Esophagus squamous epithelium (tissue), 5 donors: ENCODE measurements around the gene TRIM31. TPM values are rescaled to one million over a fixed set of nuclear protein-coding genes. Genes with fewer than 3 reads are reported as not detected.

Experiments
- DNase-seq: peaks from one replicate; lab custom pipeline; 2025; lab: John Stamatoyannopoulos, UW
- H3K27ac ChIP-seq, 4 donors: fragments of 200-600 bp; sonication (generic); one replicate each; pipeline ENCODE4 v1.5.1; 2016 to 2019; ENCODE audit warnings: mild to moderate bottlenecking in 1 of 4
- H3K27me3 ChIP-seq, 4 donors: fragments of 200-600 bp; sonication (generic); 1 replicate in 3 of 4; 2 replicates in 1 of 4; pipeline versions ENCODE4 v1.5.1 to v1.6.0; 2017 to 2021; ENCODE audit warnings: antibody characterized with exemption in 1 of 4
- H3K36me3 ChIP-seq, 3 donors: fragments of 200-600 bp; sonication (generic); one replicate each; pipeline ENCODE4 v1.5.1; 2016 to 2019
- H3K4me1 ChIP-seq, 3 donors: fragments of 200-600 bp; sonication (generic); one replicate each; pipeline ENCODE4 v1.5.1; 2017 to 2019
- H3K4me3 ChIP-seq, 4 donors: fragments of 200-600 bp; sonication (generic); 1 replicate in 3 of 4; 2 replicates in 1 of 4; pipeline ENCODE4 v1.5.1; 2016 to 2019; ENCODE audit warnings: mild to moderate bottlenecking in 2 of 4, moderate library complexity in 1 of 4
- H3K9me3 ChIP-seq, 3 donors: fragments of 200-600 bp; sonication (generic); one replicate each; pipeline ENCODE4 v1.5.1; 2016 to 2019
- POLR2A ChIP-seq, 4 donors: fragments of 450-650 bp; IDR thresholded peaks; one replicate each; pipeline ENCODE4 v1.6.1; 2017; ENCODE audit warnings: antibody characterized with exemption in 4 of 4, mild to moderate bottlenecking in 4 of 4, moderate library complexity in 3 of 4
- WGBS, 2 donors: methylation state at CpG; one replicate each; pipeline ENCODE4 v1.1.5; 2018; 5-methylcytosine and 5-hydroxymethylcytosine counted together
- intact Hi-C: fragments of 100-400 bp; cut with DNase I; formaldehyde crosslinking; loops from one replicate; pipeline ENCODE4 v1.15.0; 2022
- total RNA-seq, 4 donors: library from RNA; depleted of rRNA; stranded (reverse); fragments of >200 nt; gene quantifications; one replicate each; pipeline ENCODE4 v1.1.0, GENCODE V29; 2016
- TF ChIP-seq, protein P1 (sequence below), 6 experiments: fragments of 450-650 bp in 4 of 6; fragments of 200-600 bp in 2 of 6; sonication (generic) in 2 of 6; IDR thresholded peaks; one replicate each; pipeline ENCODE4 v1.5.1; 2016 to 2019; ENCODE audit warnings: antibody characterized with exemption in 6 of 6, mild to moderate bottlenecking in 4 of 6, moderate library complexity in 4 of 6
- donor health status: DM: yes; HTN: yes; CAD: no.

The TRIM31 gene
- total RNA-seq, 4 donors from 2014 or later: 0.23 TPM; not detected in 3

- TF ChIP-seq, protein P1, sequence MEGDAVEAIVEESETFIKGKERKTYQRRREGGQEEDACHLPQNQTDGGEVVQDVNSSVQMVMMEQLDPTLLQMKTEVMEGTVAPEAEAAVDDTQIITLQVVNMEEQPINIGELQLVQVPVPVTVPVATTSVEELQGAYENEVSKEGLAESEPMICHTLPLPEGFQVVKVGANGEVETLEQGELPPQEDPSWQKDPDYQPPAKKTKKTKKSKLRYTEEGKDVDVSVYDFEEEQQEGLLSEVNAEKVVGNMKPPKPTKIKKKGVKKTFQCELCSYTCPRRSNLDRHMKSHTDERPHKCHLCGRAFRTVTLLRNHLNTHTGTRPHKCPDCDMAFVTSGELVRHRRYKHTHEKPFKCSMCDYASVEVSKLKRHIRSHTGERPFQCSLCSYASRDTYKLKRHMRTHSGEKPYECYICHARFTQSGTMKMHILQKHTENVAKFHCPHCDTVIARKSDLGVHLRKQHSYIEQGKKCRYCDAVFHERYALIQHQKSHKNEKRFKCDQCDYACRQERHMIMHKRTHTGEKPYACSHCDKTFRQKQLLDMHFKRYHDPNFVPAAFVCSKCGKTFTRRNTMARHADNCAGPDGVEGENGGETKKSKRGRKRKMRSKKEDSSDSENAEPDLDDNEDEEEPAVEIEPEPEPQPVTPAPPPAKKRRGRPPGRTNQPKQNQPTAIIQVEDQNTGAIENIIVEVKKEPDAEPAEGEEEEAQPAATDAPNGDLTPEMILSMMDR (IDR thresholded peaks at IDR 0.05): peak in 5 of 6 experiments; percentile 31 to 47 (median 37)
- TF ChIP-seq POLR2A (IDR thresholded peaks at IDR 0.05): no peak
- intact Hi-C loops: no loop called here
- Histone ChIP-seq H3K36me3 (peaks cover 0 to 18% (median 0%) of the 10 kb centered on the region in 3 donors), H3K9me3 (no peaks in the 10 kb centered on the region), H3K27me3 (peaks cover 0 to 75% (median 5%) of the 10 kb centered on the region in 4 donors), H3K4me1 (peaks cover 14 to 50% (median 18%) of the 10 kb centered on the region in 3 donors), H3K4me3 (peak overlapping the region; percentile 45 to 68 (median 62)), H3K27ac (peak overlapping the region; percentile 8 to 81 (median 74))
- no peak for DNase-seq
- WGBS, 2 donors: 18 to 25% methylated on average over 7 to 9 of the region's 22 CpGs
Observed at GRCh38 chr6:30075790-30076732, 36.8 kb downstream of the TRIM31 start.

GRCh38 chr6:30075094-30075789, 37.6 kb downstream of the TRIM31 start, which contains the start of gene RNF39:
RNF39 (minus strand) TSS chr6:30075769; CDS start chr6:30075585, 184 bp downstream.
- H3K36me3 ChIP-seq: peaks cover 0 to 26% (median 0%) of the 10 kb centered on the region in 3 donors
- H3K27ac ChIP-seq: peak within 1 kb of the TSS; percentile 71 to 81 (median 74)
- TF ChIP-seq POLR2A (IDR thresholded peaks at IDR 0.05): peak in 3 of 4 donors; percentile 20 to 58 (median 46)
- TF ChIP-seq, protein P1 (IDR thresholded peaks at IDR 0.05): no peak
- 2 to 3% methylated on average over 15 to 21 of the region's 64 CpGs for WGBS, 2 donors
- no peaks in the 10 kb centered on the region for H3K9me3 ChIP-seq
- no peak for DNase-seq
- peaks cover 0 to 83% (median 5%) of the 10 kb centered on the region in 4 donors for H3K27me3 ChIP-seq
- intact Hi-C loops: no loop called here
- peak within 1 kb of the TSS; percentile 45 to 68 (median 62) for H3K4me3 ChIP-seq
- peaks cover 14 to 55% (median 20%) of the 10 kb centered on the region in 3 donors for H3K4me1 ChIP-seq

DNA sequence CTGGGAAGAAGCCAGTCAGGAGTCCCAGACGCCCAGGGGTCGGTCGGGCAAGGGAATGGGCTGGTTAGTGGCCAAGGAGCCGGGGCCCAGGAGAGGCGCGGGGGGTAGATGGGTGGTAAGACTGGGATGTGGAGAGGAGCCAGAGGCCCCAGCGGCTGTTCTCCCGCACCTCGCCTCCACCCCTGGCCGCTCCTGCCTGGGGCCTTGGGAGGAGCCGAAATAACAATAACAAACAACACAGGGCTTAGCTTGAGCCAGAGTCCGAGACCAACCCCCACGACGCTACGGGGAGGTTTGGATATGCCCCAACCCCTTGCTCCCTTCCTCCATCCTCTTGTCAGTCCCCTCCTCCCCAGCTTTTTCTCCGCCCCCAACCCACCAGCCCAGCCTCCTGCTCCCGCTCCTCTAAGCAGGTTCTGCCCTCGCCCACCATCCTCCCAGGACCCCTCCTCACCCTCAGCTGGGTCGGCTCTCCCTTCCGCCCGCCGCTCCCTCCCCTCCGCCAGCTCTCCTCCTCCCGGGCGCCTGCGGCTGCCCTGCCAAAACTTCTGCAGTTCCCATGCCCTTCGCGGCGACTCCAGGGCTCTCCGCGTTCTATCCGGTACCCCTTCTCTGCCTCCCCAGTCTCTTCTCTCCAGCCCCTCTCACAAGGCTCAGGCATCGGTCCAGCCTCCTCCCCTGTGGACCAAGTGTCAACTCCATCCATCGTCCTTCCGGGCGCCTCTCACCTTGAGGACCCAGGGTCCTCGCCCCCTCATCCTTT, 38.4 kb downstream of the TRIM31 start:
- Histone ChIP-seq H3K9me3 (no peaks in the 10 kb centered on the region), H3K27ac (peak overlapping the region; percentile 71 to 81 (median 74)), H3K36me3 (peaks cover 0 to 34% (median 0%) of the 10 kb centered on the region in 3 donors), H3K4me3 (peak overlapping the region; percentile 45 to 68 (median 62)), H3K4me1 (peaks cover 14 to 55% (median 20%) of the 10 kb centered on the region in 3 donors), H3K27me3 (peaks cover 0 to 80% (median 5%) of the 10 kb centered on the region in 4 donors)
- TF ChIP-seq, protein P1 (IDR thresholded peaks at IDR 0.05): no peak
- TF ChIP-seq POLR2A (IDR thresholded peaks at IDR 0.05): no peak
- no peak for DNase-seq
- 5 to 6% methylated on average over 27 to 31 of the region's 37 CpGs for WGBS, 2 donors
- intact Hi-C loops: no loop called here

DNA sequence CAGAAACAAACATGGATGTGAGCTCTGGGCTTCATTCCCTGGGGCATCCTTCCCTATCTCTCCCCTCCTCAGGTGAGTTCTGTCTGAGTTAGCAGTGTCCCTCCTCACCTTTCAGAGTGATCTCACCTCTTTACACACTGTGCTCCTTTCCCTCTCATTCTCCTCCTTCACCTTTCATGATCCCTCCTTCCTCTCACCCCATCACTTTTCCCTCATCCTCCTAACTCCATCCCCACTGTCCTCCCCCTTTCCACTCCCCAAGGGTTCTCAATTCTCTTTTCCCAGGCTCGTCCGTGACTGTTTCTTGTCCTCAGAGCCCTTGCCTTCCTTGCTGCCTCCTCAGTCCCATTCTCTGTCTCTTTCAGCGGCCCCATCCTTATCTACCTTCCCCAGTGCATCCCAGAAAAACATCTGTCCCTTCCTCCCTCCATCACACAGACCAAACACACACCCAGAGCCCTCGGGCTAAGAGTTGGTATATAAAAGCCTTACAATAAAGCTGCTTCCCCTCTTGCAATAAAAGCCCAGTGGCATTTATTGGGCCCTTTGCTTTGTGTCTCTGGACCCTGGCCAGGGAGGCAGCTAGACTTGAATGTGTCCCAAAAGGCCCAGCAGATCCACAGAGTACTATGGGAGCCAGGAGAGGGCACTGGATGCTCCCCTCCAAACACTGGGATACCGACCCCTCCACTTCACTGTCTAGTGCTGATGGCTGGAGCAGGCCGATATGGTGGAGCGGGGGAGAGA, 39.2 kb downstream of the TRIM31 start:
- no peak for DNase-seq
- intact Hi-C loops: no loop called here
- Histone ChIP-seq H3K36me3 (peaks cover 0 to 42% (median 3%) of the 10 kb centered on the region in 3 donors), H3K9me3 (no peaks in the 10 kb centered on the region), H3K27ac (no peak overlapping the region), H3K4me1 (peaks cover 14 to 58% (median 20%) of the 10 kb centered on the region in 3 donors), H3K4me3 (peak overlapping the region; percentile 45 to 68 (median 62)), H3K27me3 (peaks cover 0 to 72% (median 5%) of the 10 kb centered on the region in 4 donors)
- 37 to 49% methylated on average over 4 to 5 of the region's 7 CpGs for WGBS, 2 donors
- TF ChIP-seq, protein P1 (IDR thresholded peaks at IDR 0.05): no peak
- TF ChIP-seq POLR2A (IDR thresholded peaks at IDR 0.05): no peak
